GM21390 (cell line): Measurements from ENCODE around the gene MPRIP.
A peak's percentile ranks its signal among the peaks of the same experiment; 100 is the strongest.

Experiments
- ATAC-seq: cut with Tn5 transposase; IDR thresholded peaks from one replicate; pipeline ENCODE4 v1.9.1; 2021; ENCODE audit not compliant: unreplicated experiment

Gene MPRIP

DNA sequence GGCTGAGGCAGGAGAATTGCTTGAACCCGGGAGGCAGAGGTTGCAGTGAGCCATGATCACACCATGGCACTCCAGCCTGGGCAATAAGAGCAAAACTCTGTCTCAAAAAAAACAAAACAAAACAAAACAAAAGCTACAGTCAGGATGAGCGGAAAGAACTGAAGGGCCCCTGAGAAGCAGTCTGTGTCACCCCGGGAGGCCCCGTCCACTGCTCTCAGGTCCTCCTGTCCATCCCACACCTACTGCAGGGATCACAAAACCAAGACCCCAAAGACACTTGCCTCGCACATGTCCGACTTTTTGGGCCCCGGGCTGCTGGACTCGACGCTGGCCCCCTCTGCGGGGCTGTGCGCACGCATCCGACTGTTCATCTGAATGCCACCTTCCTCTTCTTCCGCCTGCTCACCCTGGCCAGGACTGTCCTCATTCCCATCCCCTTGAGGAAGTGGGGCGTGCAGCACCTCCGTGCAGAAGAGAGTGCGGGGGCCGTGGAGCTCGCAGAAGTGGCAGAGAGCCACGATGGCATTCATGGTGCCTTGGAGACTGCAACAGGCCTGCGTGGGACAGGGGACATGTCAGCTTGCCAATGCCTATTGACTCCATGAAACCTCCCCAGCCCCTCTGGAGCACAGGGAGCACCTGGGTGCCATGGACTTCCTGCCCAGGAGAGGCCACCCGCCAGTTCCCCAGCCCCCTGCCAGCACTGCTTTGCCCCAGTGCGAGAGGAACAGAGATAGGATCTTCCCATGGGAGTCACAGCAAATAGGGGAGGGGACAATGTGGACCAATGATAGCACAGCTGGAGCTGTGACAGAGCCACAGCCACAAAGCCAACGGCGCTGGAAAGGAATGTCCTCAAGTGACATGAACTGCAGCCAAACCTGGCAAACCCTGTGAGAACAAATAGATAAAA lies 185.6 kb downstream of the MPRIP start:
- ATAC-seq, result no peak

DNA sequence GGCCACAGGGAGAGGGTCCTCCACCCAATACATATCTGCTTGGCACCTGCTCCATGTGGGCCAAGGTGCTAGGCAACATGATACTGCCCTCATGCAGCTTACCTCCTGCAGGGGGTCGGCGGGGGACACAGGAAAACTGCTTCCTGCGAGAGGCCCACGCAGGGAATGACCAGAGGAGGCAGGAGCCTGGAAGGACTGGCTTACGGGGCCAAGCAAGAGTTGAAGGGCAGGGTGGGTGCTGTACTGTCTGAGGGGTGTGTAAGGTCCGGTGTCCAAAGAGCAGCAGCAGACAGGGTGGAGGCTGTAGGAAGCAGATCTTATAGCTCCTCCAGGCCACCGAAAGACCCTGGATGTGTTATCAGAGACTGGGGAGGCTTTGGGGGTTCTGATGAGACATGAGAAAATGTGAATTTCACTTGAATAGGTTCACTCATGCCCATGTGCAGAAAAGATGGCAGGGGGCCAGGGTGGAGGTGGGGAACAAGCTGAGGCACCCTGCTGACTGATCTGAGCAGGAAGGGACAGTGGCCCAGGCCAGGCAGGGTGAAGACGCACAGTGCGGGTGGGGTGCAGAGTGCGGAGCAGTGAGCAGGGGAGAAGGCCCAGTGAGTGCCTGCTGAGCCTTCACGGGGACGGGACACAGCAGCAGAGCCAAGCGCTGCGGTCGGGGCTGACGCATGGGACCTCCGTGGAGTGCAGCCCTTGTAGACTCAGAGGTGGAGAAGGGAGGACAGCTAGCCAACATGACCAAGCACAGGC lies 186.4 kb downstream of the MPRIP start:
- ATAC-seq, result no peak

DNA sequence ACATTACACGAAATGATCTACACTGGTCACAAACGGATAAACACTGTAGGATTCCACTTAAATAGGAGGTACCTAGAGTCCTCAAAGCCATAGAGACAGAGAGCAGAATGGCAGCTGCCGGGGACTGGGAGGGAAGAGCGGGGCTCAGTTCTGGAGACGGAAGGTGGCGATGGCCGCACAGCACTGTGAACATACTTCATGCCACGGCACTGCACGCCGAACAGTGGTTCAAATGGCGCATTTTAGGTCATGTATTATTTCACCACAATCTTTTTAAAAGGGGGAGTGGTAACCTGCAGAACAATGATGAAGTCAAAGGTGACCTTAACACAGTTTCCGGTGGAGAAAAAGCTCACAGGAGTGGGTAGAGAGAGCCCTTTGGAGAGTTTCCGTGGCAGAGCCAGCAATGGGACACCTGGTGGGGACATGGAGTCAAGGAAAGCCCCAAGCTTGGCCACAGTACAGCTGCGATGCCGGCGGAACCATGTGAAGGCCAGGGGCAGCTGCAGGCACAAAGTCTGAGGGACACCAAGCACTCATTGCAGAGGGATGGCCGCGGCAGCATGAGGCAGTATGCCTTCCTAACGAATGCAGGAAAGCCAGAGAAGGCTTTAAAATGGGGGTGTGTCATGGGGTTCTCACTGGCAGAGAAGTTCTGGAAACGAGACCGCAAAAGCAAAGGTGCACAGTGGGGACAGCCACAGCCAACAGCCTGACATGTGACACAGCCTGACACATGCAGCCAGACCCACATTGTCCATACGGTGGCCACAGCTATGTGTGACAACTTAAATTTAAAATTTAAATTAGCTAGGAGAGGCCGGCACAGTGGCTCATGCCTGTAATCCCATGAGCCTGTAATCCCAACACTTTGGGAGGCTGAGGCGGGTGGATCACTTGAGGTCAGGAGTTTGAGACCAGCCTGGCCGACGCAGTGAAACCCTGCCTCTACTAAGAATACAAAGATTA lies 187.4 kb downstream of the MPRIP start:
- no peak for ATAC-seq

DNA sequence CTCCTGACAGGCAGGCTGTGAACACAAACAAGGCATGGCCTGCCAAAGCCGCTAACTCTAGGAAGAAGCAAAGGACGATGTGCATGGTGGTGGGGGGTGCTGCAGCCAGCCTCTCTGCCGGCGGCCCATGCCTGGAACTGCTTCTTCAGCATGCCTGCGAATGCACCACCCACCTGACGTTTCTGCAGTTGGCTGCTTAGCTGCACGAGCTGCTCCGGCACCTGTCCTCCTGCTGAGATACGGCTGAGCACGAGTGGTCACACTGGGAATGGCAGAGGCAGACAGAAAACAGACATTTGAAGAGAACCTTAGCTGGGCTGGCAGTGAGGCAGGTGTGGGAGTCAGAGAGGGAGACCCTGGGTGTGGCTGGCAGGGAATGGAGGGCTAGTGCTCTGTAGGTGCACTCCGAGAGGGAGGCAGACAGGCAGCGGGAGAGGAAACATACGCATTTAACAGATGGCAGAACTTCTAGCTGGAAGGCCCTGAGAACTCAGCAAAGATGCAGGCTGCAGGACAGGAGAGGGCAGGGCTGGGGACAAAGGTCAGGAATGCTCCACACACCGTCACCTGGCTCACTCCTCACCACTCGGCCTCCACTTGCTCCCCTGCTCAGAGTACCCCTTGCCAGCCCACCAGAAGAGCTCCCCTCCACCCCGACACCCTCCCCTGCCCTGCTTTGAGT lies 189.5 kb downstream of the MPRIP start:
- ATAC-seq, result no peak

DNA sequence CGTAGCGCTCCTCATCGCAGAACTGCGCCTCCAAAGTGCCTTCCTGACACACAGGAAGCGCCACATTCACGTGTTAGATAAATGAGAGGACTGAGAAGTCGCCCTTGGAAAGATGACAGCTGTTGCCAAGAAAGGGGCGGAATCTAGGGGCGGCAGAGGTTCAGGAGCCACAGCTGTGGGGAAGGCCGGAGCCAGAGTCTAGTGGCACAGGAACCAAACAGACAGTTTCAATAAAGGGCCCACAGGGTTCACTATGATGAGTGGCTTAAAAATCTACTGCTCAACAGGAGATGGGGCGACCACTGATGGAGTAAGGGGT lies 190.0 kb downstream of the MPRIP start:
- ATAC-seq, result no peak

DNA sequence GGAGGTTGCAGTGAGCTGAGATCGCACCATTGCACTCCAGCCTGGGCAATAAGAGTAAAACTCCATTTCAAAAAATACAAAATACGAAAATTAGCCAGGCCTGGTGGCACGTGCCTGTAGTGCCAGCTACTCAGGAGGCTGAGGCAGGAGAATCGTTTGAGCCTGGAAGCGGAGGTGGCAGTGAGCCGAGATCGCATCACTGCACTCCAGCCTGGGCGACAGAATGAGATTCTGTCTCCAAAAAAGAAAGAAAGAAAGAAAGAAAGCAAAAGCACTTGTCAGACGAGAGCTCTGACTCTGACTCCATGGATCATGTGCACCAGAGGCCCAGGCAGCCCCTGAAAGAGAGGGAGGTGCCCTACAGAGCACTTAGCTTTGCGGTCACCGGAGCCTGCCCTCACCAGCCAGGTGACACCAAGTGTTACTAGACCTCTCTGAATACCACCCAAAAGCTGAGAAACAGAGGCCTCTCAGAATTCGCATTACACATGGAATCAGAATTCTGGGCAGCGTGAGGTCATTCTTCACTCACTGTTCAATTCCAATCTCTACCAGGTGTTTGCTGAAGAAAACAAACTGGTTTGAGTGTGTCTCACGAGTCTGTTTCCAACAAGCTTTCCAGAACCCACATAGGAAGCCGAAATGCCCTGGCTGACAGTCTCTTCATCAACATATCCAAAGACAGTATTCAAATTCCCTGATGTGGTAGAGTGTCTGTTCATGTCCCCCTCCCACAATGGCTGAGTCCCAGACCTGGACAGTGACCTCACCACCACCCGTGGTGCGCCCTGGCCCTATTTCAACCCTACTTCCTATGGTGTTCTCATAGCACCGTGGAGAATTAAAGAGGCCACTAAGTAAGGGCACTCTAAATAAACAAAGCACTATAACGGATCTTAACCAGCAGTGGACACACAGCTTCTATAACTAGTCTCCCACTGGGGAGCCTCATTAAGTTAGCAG lies 193.2 kb downstream of the MPRIP start:
- ATAC-seq, result no peak

DNA sequence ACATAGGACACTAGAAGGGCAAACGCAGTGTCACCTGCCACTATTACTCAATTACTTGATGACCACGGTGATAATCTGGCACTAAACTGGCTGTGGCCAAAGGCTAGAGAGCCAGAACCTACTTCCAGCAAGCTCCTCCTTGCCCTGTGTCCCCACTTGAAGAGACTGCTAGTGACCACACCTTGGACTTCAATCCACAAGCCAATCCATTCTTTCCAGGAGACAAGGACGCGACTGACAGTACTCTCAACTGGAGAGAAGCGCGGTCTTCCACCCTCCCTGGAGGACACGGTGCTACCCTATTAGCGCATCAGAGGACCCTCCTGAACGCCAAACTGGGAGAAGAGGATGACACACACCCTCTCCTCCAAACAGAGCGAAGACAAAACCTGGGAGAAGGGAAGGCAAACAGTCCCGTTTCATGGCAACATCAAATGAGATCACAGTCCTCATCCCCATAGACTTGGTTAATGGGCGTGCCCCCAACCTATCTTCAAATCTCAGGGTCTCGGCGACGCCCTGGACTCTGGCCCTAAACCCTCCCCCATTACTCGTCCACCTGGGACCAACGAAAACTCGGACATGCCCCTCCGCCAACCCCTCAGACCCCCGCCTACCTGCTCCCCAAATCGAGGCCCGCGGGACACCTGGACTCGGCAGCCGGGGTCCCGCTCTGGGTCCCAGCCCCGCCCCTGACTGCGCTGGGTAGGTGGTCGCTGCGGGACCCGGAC lies 194.2 kb downstream of the MPRIP start:
- no peak for ATAC-seq

DNA sequence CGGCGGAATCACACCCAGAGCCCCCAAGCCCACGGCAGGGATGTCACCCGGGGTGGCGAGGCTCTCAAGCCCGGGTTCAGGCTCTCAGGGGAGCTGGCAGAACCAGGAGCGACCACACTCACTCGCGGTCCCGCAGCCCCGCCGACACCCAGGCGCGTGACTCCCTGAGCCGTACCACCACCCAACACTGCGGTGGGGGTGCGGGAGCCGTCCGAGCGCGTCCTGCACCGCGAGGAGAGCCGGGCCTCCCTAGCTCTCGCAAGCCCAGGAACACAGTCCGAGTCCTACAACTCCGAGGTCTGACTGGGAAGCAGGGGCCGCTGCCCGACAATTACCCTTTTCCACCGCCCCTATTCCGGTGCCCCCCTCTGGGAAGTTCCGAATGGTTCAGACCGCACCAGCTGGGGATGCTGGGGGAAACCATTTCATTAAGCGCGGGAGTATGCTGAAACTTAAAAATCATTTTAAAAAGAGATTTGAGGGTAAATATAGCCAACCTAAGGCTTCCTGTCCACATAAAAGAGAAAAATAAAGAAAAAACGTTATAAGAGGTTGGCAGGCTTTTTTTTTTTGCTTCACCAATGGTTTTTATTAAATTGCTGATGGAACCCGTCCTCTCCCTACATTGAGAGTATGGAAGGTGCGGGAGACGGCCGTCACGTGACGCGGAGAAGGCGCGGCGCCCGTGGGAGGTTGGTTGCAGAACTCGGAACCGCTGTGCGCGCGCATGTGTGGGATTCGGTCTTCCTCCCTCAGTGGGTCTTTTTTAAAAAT lies 195.0 kb downstream of the MPRIP start, which contains the start of gene FLCN:
TSS of gene FLCN (minus strand) at position 143 of the 774 bp plus-strand sequence. CDS start 9,031 bp downstream, outside the sequence.
- ATAC-seq, result peak; percentile 76

DNA sequence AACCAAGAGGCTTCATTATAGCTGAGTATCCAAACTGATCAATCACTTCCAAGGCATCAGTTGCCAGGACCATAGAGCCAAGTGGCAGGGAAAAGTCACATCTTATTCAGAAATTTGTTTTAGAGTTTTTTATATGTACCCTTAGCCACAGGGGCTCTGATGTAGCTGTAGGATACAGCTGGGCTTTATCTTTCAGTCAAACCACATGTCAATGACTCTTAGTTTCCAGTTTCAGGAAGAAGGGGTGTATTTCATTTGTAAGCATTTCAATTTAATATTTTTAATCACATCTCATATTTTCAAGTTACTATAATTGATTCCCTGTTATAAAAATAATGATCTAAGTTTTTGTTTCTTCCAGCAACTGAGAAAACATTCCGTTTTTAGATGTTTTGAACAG lies 197.6 kb downstream of the MPRIP start:
- no peak for ATAC-seq

DNA sequence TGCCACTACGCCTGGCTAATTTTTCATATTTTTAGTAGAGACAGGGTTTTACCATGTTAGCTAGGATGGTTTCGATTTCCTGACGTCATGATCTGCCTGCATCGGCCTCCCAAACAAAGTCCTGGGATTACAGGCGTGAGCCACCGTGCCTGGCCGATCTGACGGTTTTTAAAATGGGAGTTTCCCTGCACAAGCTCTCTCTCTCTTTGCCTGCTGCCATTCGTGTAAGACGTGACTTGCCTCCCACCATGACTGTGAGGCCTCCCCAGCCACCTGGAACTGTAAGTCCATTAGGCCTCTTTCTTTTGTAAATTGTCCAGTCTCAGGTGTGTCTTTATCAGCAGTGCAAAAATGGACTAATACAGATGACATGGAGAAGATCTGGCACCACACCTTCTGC lies 199.4 kb downstream of the MPRIP start:
- no peak for ATAC-seq

DNA sequence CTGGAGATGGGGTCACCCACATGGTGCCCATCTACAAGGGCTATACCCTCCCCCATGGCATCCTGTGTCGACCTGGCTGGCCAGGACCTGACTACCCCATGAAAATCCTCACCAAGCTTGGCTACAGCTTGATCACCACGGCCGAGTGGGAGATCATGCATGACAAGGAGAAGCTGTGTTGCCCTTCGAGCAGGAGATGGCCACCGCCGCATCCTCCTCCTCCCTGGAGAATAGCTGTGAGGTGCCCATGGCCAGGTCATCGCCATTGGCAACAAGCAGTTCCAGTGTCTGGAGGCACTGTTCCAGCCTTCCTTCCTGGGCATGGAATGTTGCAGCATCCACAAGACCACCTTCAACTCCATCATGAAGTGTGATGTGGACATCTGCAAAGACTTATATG lies 200.0 kb downstream of the MPRIP start:
- no peak for ATAC-seq
